MM.1S (cell line): ENCODE measurements around the gene EFEMP2.
A peak's percentile ranks its signal among the peaks of the same experiment; 100 is the strongest.

ENCODE experiments used
- DNase-seq: peaks from one replicate; pipeline ENCODE4 v3.0.0-alpha.2; 2015
- H2AFZ ChIP-seq: fragments of 300-600 bp; sonication (generic); 2 replicates; pipeline ENCODE4 v1.6.0; 2016; ENCODE audit warnings: antibody characterized with exemption, low read length
- H3F3A ChIP-seq: fragments of 300-600 bp; sonication (generic); 2 replicates; pipeline ENCODE4 v1.6.1; 2016; ENCODE audit warnings: mild to moderate bottlenecking, antibody characterized with exemption, low read length, moderate library complexity, mixed read lengths; ENCODE audit not compliant: insufficient read depth
- H3K27ac ChIP-seq: fragments of 300-600 bp; sonication (generic); 2 replicates; pipeline ENCODE4 v1.5.1; 2016; ENCODE audit warnings: mild to moderate bottlenecking, low read length
- H3K27me3 ChIP-seq: fragments of 300-600 bp; sonication (generic); replicated peaks from 2 replicates; pipeline ENCODE4 v1.6.0; 2016; ENCODE audit warnings: low read length; ENCODE audit not compliant: insufficient read depth
- H3K36me3 ChIP-seq: fragments of 300-600 bp; sonication (generic); replicated peaks from 2 replicates; pipeline ENCODE4 v1.6.1; 2016; ENCODE audit warnings: mild to moderate bottlenecking, low read length, mixed read lengths; ENCODE audit not compliant: insufficient read depth
- H3K4me1 ChIP-seq: fragments of 300-600 bp; sonication (generic); 2 replicates; pipeline ENCODE4 v1.6.1; 2016; ENCODE audit warnings: low read length, mixed read lengths
- H3K4me2 ChIP-seq: fragments of 300-600 bp; sonication (generic); 2 replicates; pipeline ENCODE4 v1.6.0; 2016; ENCODE audit warnings: low read depth, low read length
- H3K4me3 ChIP-seq: fragments of 300-600 bp; sonication (generic); 2 replicates; pipeline ENCODE4 v1.5.1; 2016; ENCODE audit warnings: low read length, mixed read lengths
- H3K79me2 ChIP-seq: fragments of 300-600 bp; sonication (generic); 2 replicates; pipeline ENCODE4 v1.6.1; 2016; ENCODE audit warnings: mixed run types, low read length, mixed read lengths
- H3K9ac ChIP-seq: fragments of 300-600 bp; sonication (generic); 2 replicates; pipeline ENCODE4 v1.6.1; 2016; ENCODE audit warnings: low read length, mixed read lengths
- H3K9me2 ChIP-seq: fragments of 300-600 bp; sonication (generic); replicated peaks from 2 replicates; pipeline ENCODE4 v1.6.1; 2016; ENCODE audit warnings: mild to moderate bottlenecking, low read length, mixed read lengths; ENCODE audit not compliant: insufficient read depth
- H3K9me3 ChIP-seq: fragments of 300-600 bp; sonication (generic); replicated peaks from 2 replicates; pipeline ENCODE4 v1.6.1; 2016; ENCODE audit warnings: mild to moderate bottlenecking, low read length, mixed read lengths; ENCODE audit not compliant: insufficient read depth
- H4K20me1 ChIP-seq: fragments of 300-600 bp; sonication (generic); 2 replicates; pipeline ENCODE4 v1.6.1; 2016; ENCODE audit warnings: mild to moderate bottlenecking, low read length, moderate library complexity, mixed read lengths; ENCODE audit not compliant: insufficient read depth
- CTCF ChIP-seq: fragments of 300-600 bp; sonication (generic); IDR thresholded peaks from 2 replicates; pipeline ENCODE4 v1.5.1; 2016; ENCODE audit warnings: antibody characterized with exemption, low read length, mixed read lengths
- EZH2 ChIP-seq: fragments of 300-600 bp; sonication (generic); optimal IDR thresholded peaks from 2 replicates; pipeline ENCODE3; 2017; ENCODE audit warnings: low read depth, mild to moderate bottlenecking, antibody characterized with exemption, low read length, mixed read lengths
- EZH2phosphoT487 ChIP-seq: fragments of 300-600 bp; sonication (generic); IDR thresholded peaks from 2 replicates; pipeline ENCODE4 v1.6.1; 2018; ENCODE audit warnings: antibody characterized with exemption, low read length

Gene EFEMP2

GRCh38 chr11:65912845-65913244 lies 40.2 kb upstream of the EFEMP2 start:
- H3K4me2 ChIP-seq, result no peak overlapping the region
- no peak overlapping the region for H3K9ac ChIP-seq
- no peaks in the 10 kb centered on the region for H4K20me1 ChIP-seq
- peaks cover 14% of the 10 kb centered on the region for H3K79me2 ChIP-seq
- no peaks in the 10 kb centered on the region for H3K27me3 ChIP-seq
- no peak overlapping the region for H3K4me3 ChIP-seq
- H3K36me3 ChIP-seq, result no peaks in the 10 kb centered on the region
- no peaks in the 10 kb centered on the region for H3K9me3 ChIP-seq
- H2AFZ ChIP-seq, result no peak overlapping the region
- no peak for DNase-seq
- peaks cover 14% of the 10 kb centered on the region for H3F3A ChIP-seq
- H3K4me1 ChIP-seq, result peaks cover 18% of the 10 kb centered on the region; the same call in 1 of the 2 replicates
- no peak overlapping the region for H3K27ac ChIP-seq
- TF ChIP-seq EZH2 (no peak), CTCF (no peak), EZH2phosphoT487 (no peak)
- no peaks in the 10 kb centered on the region for H3K9me2 ChIP-seq

DNA sequence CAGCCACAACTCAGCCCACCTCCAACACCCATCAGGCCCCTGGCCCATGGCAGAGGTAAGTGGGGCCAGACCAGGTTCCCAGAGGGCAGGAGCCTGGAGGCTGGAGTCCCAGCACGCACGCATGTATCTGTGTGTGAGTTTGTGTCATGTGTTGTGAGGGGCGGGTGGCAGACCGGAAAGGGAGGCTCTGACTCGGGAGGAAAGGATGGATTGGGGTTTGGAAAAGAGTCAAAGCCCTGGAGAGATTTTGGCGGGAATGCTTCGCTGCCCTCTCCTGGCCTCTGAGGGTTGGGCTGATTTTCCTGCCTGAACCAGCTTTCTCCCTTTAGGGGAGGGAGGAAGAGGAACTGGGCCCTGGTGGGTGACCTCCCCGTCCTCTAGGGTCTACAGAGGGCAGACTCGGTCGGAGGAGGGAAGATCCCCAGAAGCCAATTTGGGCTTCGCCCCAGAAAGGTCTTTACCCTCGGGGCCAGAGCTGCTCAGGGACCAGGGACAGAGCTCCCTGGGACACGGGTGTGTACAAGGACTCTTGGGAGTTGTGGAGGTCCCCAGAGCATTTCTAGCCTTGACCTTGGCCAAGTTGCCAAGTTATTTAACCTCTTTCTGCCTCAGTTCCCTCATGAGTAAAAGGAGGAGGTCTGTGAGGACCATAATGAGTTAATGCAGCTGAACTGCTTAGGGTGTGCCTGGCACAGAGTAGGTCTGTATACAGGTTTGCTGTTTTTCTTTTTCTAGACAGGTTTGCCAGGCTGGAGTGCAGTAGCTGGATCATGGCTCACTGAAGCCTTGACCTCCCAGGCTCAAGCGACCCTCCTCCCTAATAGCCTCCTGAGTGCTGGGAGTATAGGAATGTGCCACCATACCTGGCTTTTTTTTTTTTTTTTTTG lies 39.3 kb upstream of the EFEMP2 start:
- Histone ChIP-seq H3K27ac (no peak overlapping the region), H3K36me3 (no peaks in the 10 kb centered on the region), H3K9ac (no peak overlapping the region), H4K20me1 (no peaks in the 10 kb centered on the region), H3K4me3 (no peak overlapping the region), H2AFZ (peak overlapping the region; percentile 64), H3F3A (peaks cover 14% of the 10 kb centered on the region), H3K79me2 (peaks cover 5% of the 10 kb centered on the region; the same call in 1 of the 2 replicates), H3K4me1 (peaks cover 11% of the 10 kb centered on the region; the same call in 1 of the 2 replicates), H3K9me3 (no peaks in the 10 kb centered on the region), H3K27me3 (no peaks in the 10 kb centered on the region), H3K9me2 (no peaks in the 10 kb centered on the region), H3K4me2 (no peak overlapping the region)
- no peak for DNase-seq
- peak; percentile 49 for TF ChIP-seq CTCF
- no peak for TF ChIP-seq EZH2
- TF ChIP-seq EZH2phosphoT487, result no peak

- Histone ChIP-seq H2AFZ (no peak overlapping the region), H3K27ac (no peak overlapping the region), H3K4me1 (peaks cover 11% of the 10 kb centered on the region; the same call in 1 of the 2 replicates), H3K4me2 (no peak overlapping the region), H3F3A (peaks cover 11% of the 10 kb centered on the region), H3K9ac (no peak overlapping the region), H3K36me3 (no peaks in the 10 kb centered on the region), H3K27me3 (no peaks in the 10 kb centered on the region), H4K20me1 (no peaks in the 10 kb centered on the region), H3K9me3 (no peaks in the 10 kb centered on the region), H3K9me2 (no peaks in the 10 kb centered on the region), H3K79me2 (no peaks in the 10 kb centered on the region), H3K4me3 (no peak overlapping the region)
- no peak for TF ChIP-seq EZH2
- no peak for TF ChIP-seq CTCF
- TF ChIP-seq EZH2phosphoT487, result no peak
- DNase-seq, result no peak
These were observed 35.3 kb upstream of the EFEMP2 start for GRCh38 chr11:65907878-65908277.
